WTC11 (cell line): Measurements from ENCODE around the gene RIC3. TPM values are rescaled to one million over a fixed set of nuclear protein-coding genes. Genes with fewer than 3 reads are reported as not detected.

Source experiments
- ATAC-seq: fragments of 200-7000 bp; cut with Tn5 transposase; 2 replicates; pipeline ENCODE4 v1.10.0; 2021; ENCODE audit warnings: mild to moderate bottlenecking, moderate library complexity
- CTCF ChIA-PET: fragments of 300-600 bp; sonication (Branson Sonifier 250); formaldehyde crosslinking; loops from one replicate; lab custom pipeline; 2021; ENCODE audit warnings: antibody characterized with exemption; lab: Charles Lee
- POLR2A ChIA-PET: fragments of 350-600 bp; sonication (Branson Sonifier 250); formaldehyde crosslinking; loops from one replicate; lab custom pipeline; 2021; ENCODE audit warnings: antibody characterized with exemption; lab: Charles Lee
- DNase-seq: peaks from one replicate; pipeline ENCODE4 v3.0.0; 2021; ENCODE audit warnings: low spot score
- H3K27ac Mint-ChIP-seq: 2 replicates; pipeline ENCODE4 v1.8.0; 2021; ENCODE audit warnings: mixed read lengths
- H3K27me3 Mint-ChIP-seq: 2 replicates; pipeline ENCODE4 v1.8.0; 2021; ENCODE audit warnings: low read depth, mild to moderate bottlenecking, moderate library complexity, mixed read lengths
- H3K36me3 Mint-ChIP-seq: 2 replicates; pipeline ENCODE4 v1.8.0; 2021; ENCODE audit warnings: mixed read lengths
- H3K4me1 Mint-ChIP-seq: 2 replicates; pipeline ENCODE4 v1.8.0; 2022; ENCODE audit warnings: mixed read lengths
- H3K4me3 Mint-ChIP-seq: 2 replicates; pipeline ENCODE4 v1.8.0; 2021; ENCODE audit warnings: mild to moderate bottlenecking, moderate library complexity, mixed read lengths
- H3K9me3 Mint-ChIP-seq: 2 replicates; pipeline ENCODE4 v1.8.0; 2021; ENCODE audit warnings: mixed read lengths
- CBFB ChIP-seq: sonication (generic); formaldehyde crosslinking; IDR thresholded peaks from 2 replicates; pipeline ENCODE4 v1.8.1; 2022; ENCODE audit warnings: mild to moderate bottlenecking, low read depth, missing genetic modification reagents
- CREM ChIP-seq: sonication (generic); formaldehyde crosslinking; IDR thresholded peaks from 2 replicates; pipeline ENCODE4 v1.8.1; 2022; ENCODE audit warnings: mild to moderate bottlenecking, missing genetic modification reagents, moderate library complexity
- ELF4 ChIP-seq: sonication (generic); formaldehyde crosslinking; IDR thresholded peaks from 2 replicates; pipeline ENCODE4 v1.8.1; 2022; ENCODE audit warnings: low read depth, mild to moderate bottlenecking, moderate library complexity, missing genetic modification reagents
- EMX1 ChIP-seq: fragments of 250-450 bp; sonication (Bioruptor Pico); IDR thresholded peaks from 2 replicates; pipeline ENCODE4 v1.8.0; 2021; ENCODE audit warnings: mild to moderate bottlenecking
- ESRRA ChIP-seq: sonication (generic); formaldehyde crosslinking; IDR thresholded peaks from 2 replicates; pipeline ENCODE4 v1.8.1; 2022; ENCODE audit warnings: mild to moderate bottlenecking, missing genetic modification reagents, borderline replicate concordance
- FOXK1 ChIP-seq: sonication (generic); formaldehyde crosslinking; IDR thresholded peaks from 2 replicates; pipeline ENCODE4 v1.8.0; 2022; ENCODE audit warnings: mild to moderate bottlenecking, moderate library complexity, missing genetic modification reagents
- GABPB1 ChIP-seq: sonication (generic); formaldehyde crosslinking; IDR thresholded peaks from 2 replicates; pipeline ENCODE4 v1.8.1; 2023; ENCODE audit warnings: mild to moderate bottlenecking, missing genetic modification reagents
- GRHL2 ChIP-seq: fragments of 250-450 bp; sonication (Bioruptor Pico); IDR thresholded peaks from 2 replicates; pipeline ENCODE4 v1.8.0; 2022; ENCODE audit warnings: mild to moderate bottlenecking, moderate library complexity; ENCODE audit not compliant: insufficient replicate concordance, severe bottlenecking
- JUN ChIP-seq: sonication (generic); formaldehyde crosslinking; IDR thresholded peaks from 2 replicates; pipeline ENCODE4 v1.8.0; 2023; ENCODE audit warnings: mild to moderate bottlenecking, missing genetic modification reagents
- NFE2L1 ChIP-seq: sonication (generic); formaldehyde crosslinking; IDR thresholded peaks from 2 replicates; pipeline ENCODE4 v1.8.1; 2023; ENCODE audit warnings: missing genetic modification reagents
- NR2C2 ChIP-seq: sonication (generic); formaldehyde crosslinking; IDR thresholded peaks from 2 replicates; pipeline ENCODE4 v1.8.0; 2022; ENCODE audit warnings: mild to moderate bottlenecking, missing genetic modification reagents
- OVOL2 ChIP-seq: fragments of 250-450 bp; sonication (Bioruptor Pico); IDR thresholded peaks from 2 replicates; pipeline ENCODE4 v1.9.0; 2021; ENCODE audit warnings: mild to moderate bottlenecking, borderline replicate concordance
- PRRX2 ChIP-seq: fragments of 250-450 bp; sonication (Bioruptor Pico); IDR thresholded peaks from 2 replicates; pipeline ENCODE4 v1.8.0; 2021; ENCODE audit warnings: mild to moderate bottlenecking
- RELA ChIP-seq: sonication (generic); formaldehyde crosslinking; IDR thresholded peaks from 2 replicates; pipeline ENCODE4 v1.8.1; 2022; ENCODE audit warnings: missing genetic modification reagents, mild to moderate bottlenecking, borderline replicate concordance
- RORB ChIP-seq: fragments of 250-450 bp; sonication (Bioruptor Pico); IDR thresholded peaks from 2 replicates; pipeline ENCODE4 v1.9.0; 2021; ENCODE audit warnings: mild to moderate bottlenecking
- TP53 ChIP-seq: sonication (generic); formaldehyde crosslinking; IDR thresholded peaks from 2 replicates; pipeline ENCODE4 v1.8.1; 2023; ENCODE audit warnings: mild to moderate bottlenecking, missing genetic modification reagents
- ZNF121 ChIP-seq: sonication (generic); formaldehyde crosslinking; IDR thresholded peaks from 2 replicates; pipeline ENCODE4 v1.8.0; 2023; ENCODE audit warnings: missing genetic modification reagents
- ZNF396 ChIP-seq: fragments of 250-450 bp; sonication (Bioruptor Pico); IDR thresholded peaks from 2 replicates; pipeline ENCODE4 v1.8.0; 2021; ENCODE audit warnings: mild to moderate bottlenecking, moderate library complexity, borderline replicate concordance
- ZNF416 ChIP-seq: fragments of 250-450 bp; sonication (Bioruptor Pico); IDR thresholded peaks from 2 replicates; pipeline ENCODE4 v1.9.0; 2021; ENCODE audit warnings: mild to moderate bottlenecking, inconsistent platforms
- total RNA-seq: library from RNA; stranded (reverse); gene quantifications from 3 replicates; pipeline ENCODE4 v1.2.3, GENCODE V29; 2021
- TF ChIP-seq, protein P1 (sequence below): fragments of 250-450 bp; sonication (Bioruptor Pico); IDR thresholded peaks from 2 replicates; pipeline ENCODE4 v1.9.0; 2021; ENCODE audit warnings: mild to moderate bottlenecking, borderline replicate concordance
- TF ChIP-seq, protein P2 (sequence below): sonication (generic); formaldehyde crosslinking; IDR thresholded peaks from 2 replicates; pipeline ENCODE4 v1.8.1; 2022; ENCODE audit warnings: low read depth, missing genetic modification reagents, borderline replicate concordance
- TF ChIP-seq, protein P3 (sequence below): sonication (generic); formaldehyde crosslinking; IDR thresholded peaks from 2 replicates; pipeline ENCODE4 v1.8.1; 2022; ENCODE audit warnings: mild to moderate bottlenecking, moderate library complexity, missing genetic modification reagents
- TF ChIP-seq, protein P4 (sequence below): sonication (generic); formaldehyde crosslinking; IDR thresholded peaks from 2 replicates; pipeline ENCODE4 v1.8.1; 2022; ENCODE audit warnings: low read depth, mild to moderate bottlenecking, moderate library complexity, missing genetic modification reagents, borderline replicate concordance
- TF ChIP-seq, protein P5 (sequence below): sonication (generic); formaldehyde crosslinking; IDR thresholded peaks from 2 replicates; pipeline ENCODE4 v1.8.0; 2022; ENCODE audit warnings: mild to moderate bottlenecking, missing genetic modification reagents

Gene RIC3
- total RNA-seq, 1 experiment from 2014 or later: 15.7 TPM

DNA sequence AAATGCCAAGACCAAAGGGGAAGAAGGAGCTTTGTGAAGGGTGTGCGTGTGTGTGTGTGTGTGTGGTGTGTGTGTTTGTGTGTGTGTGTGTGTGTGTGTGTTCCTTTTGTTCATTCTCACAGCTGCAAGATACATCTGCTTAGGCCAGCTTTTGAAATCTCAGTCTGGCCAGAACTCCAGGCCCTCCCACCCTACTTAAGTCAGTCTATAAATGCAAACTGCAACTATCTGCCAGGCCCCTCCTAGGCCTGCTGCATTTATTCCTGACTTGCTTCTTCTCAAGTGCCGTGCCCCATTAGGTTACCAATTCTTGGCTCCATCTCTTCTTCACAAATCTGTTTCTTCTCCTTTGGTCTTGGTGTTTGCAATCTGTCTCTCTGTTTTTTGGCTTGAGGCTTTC, 21.6 kb upstream of the RIC3 start:
- no peaks in the 10 kb centered on the region for H3K4me1 Mint-ChIP-seq
- no peak overlapping the region for H3K4me3 Mint-ChIP-seq
- ATAC-seq (no peak), DNase-seq (no peak)
- CTCF ChIA-PET: interaction anchor here (0.6 to 1.3 kb wide), 6 partner anchors 10 to 394 kb away, joined by 3 to 5 read pairs (median 4); partner anchors contain the start of gene LMO1
- no peaks in the 10 kb centered on the region for H3K36me3 Mint-ChIP-seq
- H3K9me3 Mint-ChIP-seq: no peaks in the 10 kb centered on the region
- no peak for TF ChIP-seq ZNF396
- TF ChIP-seq CBFB (CRISPR knock-in tag): no peak
- TF ChIP-seq, protein P1, sequence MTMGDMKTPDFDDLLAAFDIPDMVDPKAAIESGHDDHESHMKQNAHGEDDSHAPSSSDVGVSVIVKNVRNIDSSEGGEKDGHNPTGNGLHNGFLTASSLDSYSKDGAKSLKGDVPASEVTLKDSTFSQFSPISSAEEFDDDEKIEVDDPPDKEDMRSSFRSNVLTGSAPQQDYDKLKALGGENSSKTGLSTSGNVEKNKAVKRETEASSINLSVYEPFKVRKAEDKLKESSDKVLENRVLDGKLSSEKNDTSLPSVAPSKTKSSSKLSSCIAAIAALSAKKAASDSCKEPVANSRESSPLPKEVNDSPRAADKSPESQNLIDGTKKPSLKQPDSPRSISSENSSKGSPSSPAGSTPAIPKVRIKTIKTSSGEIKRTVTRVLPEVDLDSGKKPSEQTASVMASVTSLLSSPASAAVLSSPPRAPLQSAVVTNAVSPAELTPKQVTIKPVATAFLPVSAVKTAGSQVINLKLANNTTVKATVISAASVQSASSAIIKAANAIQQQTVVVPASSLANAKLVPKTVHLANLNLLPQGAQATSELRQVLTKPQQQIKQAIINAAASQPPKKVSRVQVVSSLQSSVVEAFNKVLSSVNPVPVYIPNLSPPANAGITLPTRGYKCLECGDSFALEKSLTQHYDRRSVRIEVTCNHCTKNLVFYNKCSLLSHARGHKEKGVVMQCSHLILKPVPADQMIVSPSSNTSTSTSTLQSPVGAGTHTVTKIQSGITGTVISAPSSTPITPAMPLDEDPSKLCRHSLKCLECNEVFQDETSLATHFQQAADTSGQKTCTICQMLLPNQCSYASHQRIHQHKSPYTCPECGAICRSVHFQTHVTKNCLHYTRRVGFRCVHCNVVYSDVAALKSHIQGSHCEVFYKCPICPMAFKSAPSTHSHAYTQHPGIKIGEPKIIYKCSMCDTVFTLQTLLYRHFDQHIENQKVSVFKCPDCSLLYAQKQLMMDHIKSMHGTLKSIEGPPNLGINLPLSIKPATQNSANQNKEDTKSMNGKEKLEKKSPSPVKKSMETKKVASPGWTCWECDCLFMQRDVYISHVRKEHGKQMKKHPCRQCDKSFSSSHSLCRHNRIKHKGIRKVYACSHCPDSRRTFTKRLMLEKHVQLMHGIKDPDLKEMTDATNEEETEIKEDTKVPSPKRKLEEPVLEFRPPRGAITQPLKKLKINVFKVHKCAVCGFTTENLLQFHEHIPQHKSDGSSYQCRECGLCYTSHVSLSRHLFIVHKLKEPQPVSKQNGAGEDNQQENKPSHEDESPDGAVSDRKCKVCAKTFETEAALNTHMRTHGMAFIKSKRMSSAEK (CRISPR knock-in tag): no peak
- no peak for TF ChIP-seq PRRX2 (CRISPR knock-in tag)
- no peak for TF ChIP-seq RORB (CRISPR knock-in tag)
- TF ChIP-seq CREM (CRISPR knock-in tag): no peak
- TF ChIP-seq NFE2L1: no peak
- no peak for TF ChIP-seq ZNF416
- TF ChIP-seq RELA (CRISPR knock-in tag): no peak
- no peak for TF ChIP-seq OVOL2
- TF ChIP-seq EMX1 (CRISPR knock-in tag): no peak
- TF ChIP-seq, protein P2, sequence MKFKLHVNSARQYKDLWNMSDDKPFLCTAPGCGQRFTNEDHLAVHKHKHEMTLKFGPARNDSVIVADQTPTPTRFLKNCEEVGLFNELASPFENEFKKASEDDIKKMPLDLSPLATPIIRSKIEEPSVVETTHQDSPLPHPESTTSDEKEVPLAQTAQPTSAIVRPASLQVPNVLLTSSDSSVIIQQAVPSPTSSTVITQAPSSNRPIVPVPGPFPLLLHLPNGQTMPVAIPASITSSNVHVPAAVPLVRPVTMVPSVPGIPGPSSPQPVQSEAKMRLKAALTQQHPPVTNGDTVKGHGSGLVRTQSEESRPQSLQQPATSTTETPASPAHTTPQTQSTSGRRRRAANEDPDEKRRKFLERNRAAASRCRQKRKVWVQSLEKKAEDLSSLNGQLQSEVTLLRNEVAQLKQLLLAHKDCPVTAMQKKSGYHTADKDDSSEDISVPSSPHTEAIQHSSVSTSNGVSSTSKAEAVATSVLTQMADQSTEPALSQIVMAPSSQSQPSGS (CRISPR knock-in tag): no peak
- TF ChIP-seq, protein P3, sequence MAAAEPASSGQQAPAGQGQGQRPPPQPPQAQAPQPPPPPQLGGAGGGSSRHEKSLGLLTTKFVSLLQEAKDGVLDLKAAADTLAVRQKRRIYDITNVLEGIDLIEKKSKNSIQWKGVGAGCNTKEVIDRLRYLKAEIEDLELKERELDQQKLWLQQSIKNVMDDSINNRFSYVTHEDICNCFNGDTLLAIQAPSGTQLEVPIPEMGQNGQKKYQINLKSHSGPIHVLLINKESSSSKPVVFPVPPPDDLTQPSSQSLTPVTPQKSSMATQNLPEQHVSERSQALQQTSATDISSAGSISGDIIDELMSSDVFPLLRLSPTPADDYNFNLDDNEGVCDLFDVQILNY (CRISPR knock-in tag): no peak
- TF ChIP-seq FOXK1: no peak
- TF ChIP-seq ELF4: no peak
- no peak overlapping the region for H3K27ac Mint-ChIP-seq
- POLR2A ChIA-PET: no interaction called here
- H3K27me3 Mint-ChIP-seq: peaks cover 11% of the 10 kb centered on the region

DNA sequence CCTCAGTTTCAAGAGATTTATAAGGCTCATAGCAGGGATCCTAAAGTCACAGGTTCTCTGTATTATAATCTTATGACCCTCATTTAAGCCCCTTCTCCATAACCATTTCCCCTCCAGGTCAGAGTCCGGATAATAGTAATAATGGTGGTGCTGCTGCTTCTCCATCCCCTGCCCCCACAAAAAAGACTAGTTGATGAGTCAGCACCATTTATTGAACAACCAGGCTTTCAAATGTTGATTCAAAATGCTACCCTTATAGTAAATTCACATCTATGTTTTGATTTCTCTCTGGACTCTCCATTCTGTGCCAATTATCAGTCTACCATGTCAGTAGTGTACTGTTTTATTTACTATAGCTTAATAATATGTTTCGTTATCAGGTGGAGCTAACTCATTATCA, 17.6 kb upstream of the RIC3 start:
- Mint-ChIP-seq H3K4me3 (no peak overlapping the region), H3K9me3 (peaks cover 18% of the 10 kb centered on the region), H3K27me3 (no peaks in the 10 kb centered on the region; the same call in 1 of the 2 replicates), H3K27ac (no peak overlapping the region), H3K36me3 (peaks cover 2% of the 10 kb centered on the region; the same call in 1 of the 2 replicates), H3K4me1 (no peaks in the 10 kb centered on the region)
- ChIA-PET POLR2A (no interaction called here), CTCF (interaction anchor here (1.0 kb wide), 1 partner anchor 76 kb away, joined by 3 read pairs; no protein-coding TSS in a partner anchor)
- TF ChIP-seq TP53 (no peak), RORB (CRISPR knock-in tag) (no peak), GRHL2 (no peak), ZNF121 (CRISPR knock-in tag) (no peak), ELF4 (no peak)
- DNase-seq (no peak), ATAC-seq (no peak)

DNA sequence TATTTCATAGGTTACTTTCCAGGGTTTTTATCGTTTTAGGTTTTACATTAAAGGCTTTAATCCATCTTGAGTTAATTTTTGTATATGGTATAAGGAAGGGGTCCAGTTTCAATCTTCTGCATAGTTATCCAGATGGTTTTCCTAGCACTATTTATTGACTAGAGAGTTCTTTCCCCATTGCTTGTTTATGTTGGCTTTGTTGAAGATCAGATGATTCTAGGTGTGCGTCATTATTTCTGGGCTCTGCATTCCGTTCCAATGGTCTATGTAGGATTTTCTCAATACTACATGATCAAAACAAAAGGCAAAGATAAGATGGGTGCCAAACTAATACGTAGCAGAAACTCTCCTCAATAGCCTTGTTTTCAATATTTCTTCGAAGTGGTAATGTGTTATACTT, 14.3 kb upstream of the RIC3 start:
- ATAC-seq: no peak
- Mint-ChIP-seq H3K4me3 (no peak overlapping the region), H3K9me3 (peaks cover 18% of the 10 kb centered on the region), H3K27me3 (peaks cover 5% of the 10 kb centered on the region), H3K4me1 (no peaks in the 10 kb centered on the region), H3K27ac (no peak overlapping the region), H3K36me3 (peaks cover 2% of the 10 kb centered on the region; the same call in 1 of the 2 replicates)
- ChIA-PET POLR2A (no interaction called here), CTCF (interaction anchor here (1.1 kb wide), 1 partner anchor 84 kb away, joined by 4 read pairs; no protein-coding TSS in a partner anchor)
- DNase-seq: no peak
- TF ChIP-seq, protein P4, sequence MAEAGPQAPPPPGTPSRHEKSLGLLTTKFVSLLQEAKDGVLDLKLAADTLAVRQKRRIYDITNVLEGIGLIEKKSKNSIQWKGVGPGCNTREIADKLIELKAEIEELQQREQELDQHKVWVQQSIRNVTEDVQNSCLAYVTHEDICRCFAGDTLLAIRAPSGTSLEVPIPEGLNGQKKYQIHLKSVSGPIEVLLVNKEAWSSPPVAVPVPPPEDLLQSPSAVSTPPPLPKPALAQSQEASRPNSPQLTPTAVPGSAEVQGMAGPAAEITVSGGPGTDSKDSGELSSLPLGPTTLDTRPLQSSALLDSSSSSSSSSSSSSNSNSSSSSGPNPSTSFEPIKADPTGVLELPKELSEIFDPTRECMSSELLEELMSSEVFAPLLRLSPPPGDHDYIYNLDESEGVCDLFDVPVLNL (CRISPR knock-in tag): no peak
- no peak for TF ChIP-seq JUN
- TF ChIP-seq, protein P5, sequence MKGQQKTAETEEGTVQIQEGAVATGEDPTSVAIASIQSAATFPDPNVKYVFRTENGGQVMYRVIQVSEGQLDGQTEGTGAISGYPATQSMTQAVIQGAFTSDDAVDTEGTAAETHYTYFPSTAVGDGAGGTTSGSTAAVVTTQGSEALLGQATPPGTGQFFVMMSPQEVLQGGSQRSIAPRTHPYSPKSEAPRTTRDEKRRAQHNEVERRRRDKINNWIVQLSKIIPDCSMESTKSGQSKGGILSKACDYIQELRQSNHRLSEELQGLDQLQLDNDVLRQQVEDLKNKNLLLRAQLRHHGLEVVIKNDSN: no peak
- no peak for TF ChIP-seq ELF4
- TF ChIP-seq ESRRA (CRISPR knock-in tag): no peak
- no peak for TF ChIP-seq GABPB1 (CRISPR knock-in tag)
- no peak for TF ChIP-seq NR2C2 (CRISPR knock-in tag)
